Measurements from ENCODE around the gene ZNF883.

DNA sequence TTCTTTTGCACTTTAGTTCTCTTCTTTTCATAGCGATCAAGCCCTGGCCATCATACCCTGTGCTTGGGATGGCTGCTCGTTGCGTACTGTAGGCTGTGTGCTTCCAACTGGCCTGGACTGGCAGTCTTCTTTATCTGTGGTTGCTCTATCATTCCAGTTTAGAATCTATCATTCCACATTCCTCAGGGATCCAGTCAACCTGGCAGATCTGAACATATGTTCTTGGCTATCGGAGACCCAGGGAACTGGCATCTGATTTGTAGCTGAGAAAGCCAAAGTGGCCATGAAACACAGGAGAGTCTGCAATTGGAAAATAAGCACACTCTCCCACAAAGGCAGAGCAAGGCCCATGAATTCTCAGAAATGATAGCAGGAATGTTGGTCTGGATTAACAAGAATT is 98.7 kb downstream of the ZNF883 start:
- TF ChIP-seq POLR2AphosphoS5 (IDR thresholded peaks at IDR 0.05) (no peak), POLR2A (IDR thresholded peaks at IDR 0.05) (no peak), EP300 (IDR thresholded peaks at IDR 0.05) (no peak)
- TF ChIP-seq, protein P1, sequence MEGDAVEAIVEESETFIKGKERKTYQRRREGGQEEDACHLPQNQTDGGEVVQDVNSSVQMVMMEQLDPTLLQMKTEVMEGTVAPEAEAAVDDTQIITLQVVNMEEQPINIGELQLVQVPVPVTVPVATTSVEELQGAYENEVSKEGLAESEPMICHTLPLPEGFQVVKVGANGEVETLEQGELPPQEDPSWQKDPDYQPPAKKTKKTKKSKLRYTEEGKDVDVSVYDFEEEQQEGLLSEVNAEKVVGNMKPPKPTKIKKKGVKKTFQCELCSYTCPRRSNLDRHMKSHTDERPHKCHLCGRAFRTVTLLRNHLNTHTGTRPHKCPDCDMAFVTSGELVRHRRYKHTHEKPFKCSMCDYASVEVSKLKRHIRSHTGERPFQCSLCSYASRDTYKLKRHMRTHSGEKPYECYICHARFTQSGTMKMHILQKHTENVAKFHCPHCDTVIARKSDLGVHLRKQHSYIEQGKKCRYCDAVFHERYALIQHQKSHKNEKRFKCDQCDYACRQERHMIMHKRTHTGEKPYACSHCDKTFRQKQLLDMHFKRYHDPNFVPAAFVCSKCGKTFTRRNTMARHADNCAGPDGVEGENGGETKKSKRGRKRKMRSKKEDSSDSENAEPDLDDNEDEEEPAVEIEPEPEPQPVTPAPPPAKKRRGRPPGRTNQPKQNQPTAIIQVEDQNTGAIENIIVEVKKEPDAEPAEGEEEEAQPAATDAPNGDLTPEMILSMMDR (IDR thresholded peaks at IDR 0.05) = no peak
